Prostate gland (tissue), 2 donors: ENCODE data around the gene MAP3K7. TPM values are rescaled to one million over a fixed set of nuclear protein-coding genes. Genes with fewer than 3 reads are reported as not detected.

Experiments used
- DNase-seq: peaks from one replicate; pipeline ENCODE4 v3.0.0-alpha.2; 2019; ENCODE audit warnings: low spot score
- H3K27ac ChIP-seq, 2 donors: fragments of 200-600 bp; sonication (generic); 2 replicates each; pipeline ENCODE4 v1.5.1; 2017 to 2019
- H3K27me3 ChIP-seq: fragments of 200-600 bp; sonication (generic); replicated peaks from 2 replicates; pipeline ENCODE4 v1.5.1; 2019; ENCODE audit not compliant: insufficient read depth
- H3K36me3 ChIP-seq, 2 donors: fragments of 200-600 bp; sonication (generic); 1 replicate in 1 of 2; 2 replicates in 1 of 2; pipeline versions ENCODE4 v1.5.1 to v1.8.1; 2017 to 2019
- H3K4me1 ChIP-seq: fragments of 200-600 bp; sonication (generic); replicated peaks from 2 replicates; pipeline ENCODE4 v1.5.1; 2019
- H3K4me3 ChIP-seq, 2 donors: fragments of 200-600 bp; sonication (generic); 2 replicates each; pipeline ENCODE4 v1.5.1; 2017 to 2019
- H3K9me3 ChIP-seq: fragments of 200-600 bp; sonication (generic); 2 replicates; pipeline ENCODE4 v1.5.1; 2017
- CTCF ChIP-seq, 4 experiments: fragments of 200-600 bp in 2 of 4; fragments of 450-650 bp in 2 of 4; sonication (generic) in 2 of 4; IDR thresholded peaks; 1 replicate in 3 of 4; 2 replicates in 1 of 4; pipeline ENCODE4 v1.5.1; 2016 to 2019; ENCODE audit warnings: antibody characterized with exemption in 4 of 4, mild to moderate bottlenecking in 2 of 4, moderate library complexity in 2 of 4
- POLR2A ChIP-seq: fragments of 450-650 bp; IDR thresholded peaks from one replicate; pipeline ENCODE4 v1.6.1; 2016; ENCODE audit warnings: antibody characterized with exemption, mild to moderate bottlenecking
- POLR2AphosphoS5 ChIP-seq: sonication (generic); formaldehyde crosslinking; IDR thresholded peaks from one replicate; pipeline ENCODE4 v1.6.1; 2017; ENCODE audit warnings: antibody characterized with exemption
- WGBS: methylation state at CpG from one replicate; pipeline ENCODE4 v1.1.5; 2018; 5-methylcytosine and 5-hydroxymethylcytosine counted together
- intact Hi-C: fragments of 100-400 bp; cut with DNase I; formaldehyde crosslinking; loops from one replicate; pipeline ENCODE4 v1.14.2; 2022
- total RNA-seq, 2 donors: library from RNA; depleted of rRNA; stranded (reverse); fragments of >200 nt; gene quantifications; one replicate each; pipeline ENCODE4 v1.1.0, GENCODE V29; 2016

The MAP3K7 gene
- total RNA-seq, 2 donors from 2014 or later: 22.2 to 31.0 TPM

GRCh38 chr6:90464507-90464906 is 122.4 kb downstream of the MAP3K7 start:
- Histone ChIP-seq H3K9me3 (no peaks in the 10 kb centered on the region), H3K27ac (no peak overlapping the region), H3K4me3 (no peak overlapping the region), H3K4me1 (no peaks in the 10 kb centered on the region), H3K27me3 (no peaks in the 10 kb centered on the region), H3K36me3 (no peaks in the 10 kb centered on the region)
- WGBS: 88% methylated on average over 7 of the region's 7 CpGs
- intact Hi-C loops: no loop called here
- TF ChIP-seq POLR2A: no peak
- no peak for TF ChIP-seq POLR2AphosphoS5
- TF ChIP-seq CTCF (IDR thresholded peaks at IDR 0.05): no peak
- DNase-seq: no peak

- intact Hi-C loops: no loop called here
- WGBS: 91% methylated on average over 4 of the region's 4 CpGs
- no peak for TF ChIP-seq CTCF (IDR thresholded peaks at IDR 0.05)
- TF ChIP-seq POLR2AphosphoS5: no peak
- no peak for TF ChIP-seq POLR2A
Observed at GRCh38 chr6:90463874-90464273, 123.0 kb downstream of the MAP3K7 start.

More at GRCh38 chr6:90463874-90464273, 123.0 kb downstream of the MAP3K7 start:
- Histone ChIP-seq H3K4me3 (no peak overlapping the region), H3K9me3 (no peaks in the 10 kb centered on the region), H3K4me1 (no peaks in the 10 kb centered on the region), H3K36me3 (no peaks in the 10 kb centered on the region), H3K27ac (no peak overlapping the region), H3K27me3 (no peaks in the 10 kb centered on the region)
- no peak for DNase-seq
